ENCODE data around the gene IGDCC3.

IGDCC3 gene

DNA sequence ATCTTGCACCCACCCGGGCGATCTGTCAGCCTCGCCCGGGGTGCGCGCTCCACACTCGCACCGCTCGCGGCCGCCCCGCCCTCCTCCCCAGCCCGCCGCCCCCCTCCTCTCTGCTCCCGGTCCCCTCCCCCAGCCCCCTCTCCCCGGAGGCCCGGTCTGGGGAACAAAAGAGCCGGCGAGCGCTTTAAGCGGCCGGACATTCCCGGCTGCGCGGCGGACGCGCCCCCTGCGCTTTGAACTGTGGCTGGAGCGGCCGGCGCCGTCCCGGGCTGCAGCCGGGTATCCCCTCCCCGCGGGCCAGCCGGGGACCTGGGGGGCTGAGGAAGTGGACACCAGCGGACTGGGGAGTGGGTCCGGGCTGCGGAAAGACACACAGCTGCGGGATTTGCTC is at the start of gene IGDCC3:
IGDCC3 (minus strand) TSS at position 27 of the 391 bp plus-strand sequence. CDS start 214 bp downstream, outside the sequence.
- DNase-seq (ENCODE audit: low spot score), result peak; percentile 33

DNA sequence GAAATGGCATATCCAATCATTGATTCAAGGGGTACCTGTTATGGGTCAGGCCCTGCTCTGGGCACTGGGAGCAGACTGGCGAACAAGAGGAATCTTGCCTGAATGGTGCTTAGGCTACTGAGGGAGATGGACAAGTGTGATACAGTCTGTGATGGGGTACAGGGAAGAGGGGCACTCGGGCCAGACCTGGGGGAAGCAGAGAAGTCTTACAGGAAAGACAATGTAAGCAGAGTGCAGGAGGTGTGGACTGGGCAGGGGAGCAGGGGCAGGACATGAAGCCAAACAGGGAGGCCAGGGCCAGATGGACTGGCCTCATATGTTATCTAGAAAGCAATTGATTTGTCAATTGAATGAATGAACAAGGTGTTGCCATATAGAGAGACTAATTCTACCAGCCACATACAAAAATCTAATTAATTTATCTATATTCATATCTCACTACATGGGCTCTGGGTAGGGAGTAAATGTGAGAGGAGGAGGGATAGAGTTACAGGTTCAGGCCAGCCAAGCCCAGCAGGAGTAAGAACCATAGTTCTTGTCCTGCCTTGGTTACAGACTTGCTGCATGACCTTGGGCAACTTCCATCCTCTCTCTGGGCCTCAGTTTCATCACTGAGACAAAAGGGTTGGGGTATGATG is 48.5 kb upstream of the IGDCC3 start:
- DNase-seq (ENCODE audit: low spot score), result no peak

DNA sequence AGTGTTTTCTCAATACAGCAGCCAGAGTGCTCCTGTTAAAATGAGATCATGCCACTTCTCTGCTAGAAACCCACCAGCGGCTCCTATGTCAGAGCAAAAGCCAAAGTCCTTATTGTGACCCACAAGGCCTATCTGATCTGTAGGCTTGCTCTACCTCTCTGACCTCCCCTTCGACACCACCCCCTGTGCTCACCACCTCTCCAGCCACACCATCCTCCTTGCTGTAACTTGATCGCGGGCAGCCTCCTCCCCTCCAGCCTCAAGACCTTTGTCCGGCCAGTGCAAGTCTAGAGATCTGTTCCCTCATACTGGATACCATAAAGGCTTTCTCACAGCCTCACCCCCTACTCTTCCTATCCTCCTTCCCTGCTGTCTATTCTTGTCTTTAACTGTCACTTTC is 46.9 kb upstream of the IGDCC3 start:
- no peak for DNase-seq (ENCODE audit: low spot score)

DNA sequence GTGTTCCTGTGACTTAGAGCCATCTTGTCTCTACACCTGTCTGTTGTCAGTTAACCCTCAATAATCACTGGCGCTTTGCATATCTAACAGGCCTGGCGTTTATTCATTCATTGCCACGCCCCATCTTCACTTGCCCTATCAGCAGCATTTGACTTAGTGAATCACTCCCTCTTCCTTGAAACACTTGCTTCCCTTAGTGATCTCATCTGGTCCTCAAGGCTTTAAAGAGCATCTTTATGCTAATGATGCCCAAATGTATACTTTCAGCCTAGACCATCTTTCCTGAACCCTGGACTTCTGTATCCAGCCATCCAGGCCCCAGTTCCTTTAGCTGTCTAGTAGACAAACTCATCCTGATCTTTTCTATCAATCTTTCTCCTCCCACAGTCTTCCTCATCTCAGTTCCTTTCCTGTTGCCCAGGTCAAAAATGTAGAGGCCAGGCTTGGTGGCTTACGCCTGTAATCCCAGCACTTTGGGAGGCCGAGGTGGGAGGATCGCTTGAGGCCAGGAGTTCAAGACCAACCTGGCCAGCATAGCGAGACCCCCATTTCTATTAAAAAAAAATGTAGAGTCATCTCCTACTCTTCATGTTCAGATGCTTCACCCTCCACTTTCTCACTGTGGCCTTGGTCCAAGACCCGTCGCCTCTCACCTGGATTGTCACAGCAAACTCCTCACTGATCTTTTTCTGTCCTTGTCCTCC is 46.3 kb upstream of the IGDCC3 start:
- DNase-seq (ENCODE audit: low spot score), result no peak

DNA sequence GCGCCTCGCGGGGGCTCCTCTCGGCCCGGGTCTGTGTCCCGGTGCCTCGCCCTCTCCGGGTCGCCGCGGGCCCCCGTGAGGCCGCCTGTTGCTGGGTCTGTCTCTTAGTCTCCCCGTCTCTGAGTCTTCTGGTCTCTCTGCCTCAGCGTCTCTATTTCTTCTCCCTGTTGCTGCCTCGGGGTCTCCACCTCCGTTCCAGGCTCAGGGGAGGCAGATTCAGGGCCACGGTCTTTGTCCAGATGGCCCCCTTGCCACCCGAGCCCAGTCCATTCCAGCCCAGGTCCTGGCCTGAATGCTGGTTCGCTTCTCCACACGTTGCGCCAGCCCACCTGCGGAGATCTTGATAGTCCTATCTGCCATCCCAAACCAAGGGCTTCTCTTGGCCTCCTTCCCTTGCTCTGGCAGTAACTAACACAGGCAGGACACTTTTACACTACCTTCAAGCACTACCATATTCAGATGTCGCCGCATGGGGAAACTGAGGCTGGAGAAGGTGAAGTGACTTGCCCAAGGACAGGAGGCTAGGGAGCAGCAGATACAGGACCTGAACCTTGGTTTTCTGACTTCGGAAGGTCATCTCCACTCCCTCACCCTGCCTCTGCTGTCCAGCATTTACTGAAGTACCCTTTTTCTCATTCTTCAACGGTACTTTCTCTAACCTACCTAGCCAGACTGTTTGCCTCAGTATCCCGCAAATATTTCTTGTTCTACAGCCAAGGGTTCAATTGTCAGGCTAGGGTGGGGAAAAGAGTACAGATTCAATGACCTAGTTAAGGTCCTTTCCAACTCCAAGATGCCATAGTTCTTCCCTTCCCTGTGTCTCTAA is 45.6 kb upstream of the IGDCC3 start:
- DNase-seq (ENCODE audit: low spot score), result no peak

- no peak for DNase-seq (ENCODE audit: low spot score)
Observed at GRCh38 chr15:65421360-65422215, 43.8 kb upstream of the IGDCC3 start.

DNA sequence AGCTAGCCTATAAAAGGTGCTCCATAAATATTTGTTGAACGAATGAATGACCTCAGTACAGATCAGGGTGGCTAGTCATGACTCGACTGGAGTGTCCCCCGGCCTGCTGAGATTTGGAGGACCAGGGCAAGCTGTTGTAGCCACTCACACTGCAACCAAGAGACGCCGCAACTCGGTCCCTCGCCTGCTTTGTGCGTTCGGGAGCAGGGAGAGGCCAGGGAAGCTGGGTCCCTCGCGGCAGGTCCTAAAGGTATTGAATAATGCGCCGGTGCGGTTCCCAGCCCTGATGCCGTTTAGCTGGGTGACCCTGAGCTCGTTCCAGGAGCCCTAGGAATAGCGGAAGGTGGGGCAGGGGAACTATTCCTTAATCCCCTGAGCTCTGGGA is 43.2 kb upstream of the IGDCC3 start:
- no peak for DNase-seq (ENCODE audit: low spot score)

- DNase-seq (ENCODE audit: low spot score), result no peak
Observed at GRCh38 chr15:65418596-65418995, 40.8 kb upstream of the IGDCC3 start.

- no peak for DNase-seq (ENCODE audit: low spot score)
Observed at GRCh38 chr15:65416845-65417416, 39.1 kb upstream of the IGDCC3 start.

- no peak for DNase-seq (ENCODE audit: low spot score)
Observed at GRCh38 chr15:65414841-65415621, 37.2 kb upstream of the IGDCC3 start.

GRCh38 chr15:65413760-65414144 is 36.0 kb upstream of the IGDCC3 start:
- no peak for DNase-seq (ENCODE audit: low spot score)

GRCh38 chr15:65413051-65413759 is 35.4 kb upstream of the IGDCC3 start:
- no peak for DNase-seq (ENCODE audit: low spot score)

- no peak for DNase-seq (ENCODE audit: low spot score)
Observed at GRCh38 chr15:65412556-65412955, 34.8 kb upstream of the IGDCC3 start.

- no peak for DNase-seq (ENCODE audit: low spot score)
Observed at GRCh38 chr15:65411465-65412071, 33.8 kb upstream of the IGDCC3 start.

GRCh38 chr15:65410972-65411371 is 33.2 kb upstream of the IGDCC3 start:
- DNase-seq (ENCODE audit: low spot score), result no peak

- DNase-seq (ENCODE audit: low spot score), result no peak
Observed at GRCh38 chr15:65410036-65410435, 32.2 kb upstream of the IGDCC3 start.

DNA sequence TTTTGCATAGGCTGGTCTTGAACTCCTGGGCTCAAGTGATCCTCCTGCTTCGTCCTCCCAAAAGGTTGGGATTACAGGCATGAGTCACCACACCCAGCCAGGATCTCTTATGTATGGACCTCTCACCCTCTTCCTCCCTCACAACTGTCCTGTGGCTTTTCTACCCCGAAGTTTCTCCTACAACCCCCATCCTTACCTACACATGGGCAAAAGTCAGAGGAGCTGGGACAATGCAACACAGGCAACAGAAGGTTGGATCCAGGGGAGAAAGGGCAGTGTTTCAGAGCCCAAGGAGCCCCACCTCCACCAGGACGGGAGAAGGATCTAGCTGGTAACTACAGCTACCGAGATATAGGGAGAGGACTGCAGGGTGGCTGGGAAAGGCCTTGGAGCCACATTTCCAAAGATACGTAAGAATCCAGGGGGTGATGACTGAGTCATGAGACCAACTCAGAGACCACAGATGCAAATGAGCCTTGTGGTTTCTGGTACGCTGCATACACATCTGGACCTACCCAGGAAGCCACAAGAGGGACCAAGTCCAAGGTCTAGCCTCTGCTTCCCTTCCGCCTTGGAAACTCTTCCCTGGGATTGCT is 31.3 kb upstream of the IGDCC3 start:
- DNase-seq (ENCODE audit: low spot score), result peak; percentile 87

- DNase-seq (ENCODE audit: low spot score), result no peak
Observed at GRCh38 chr15:65408324-65409035, 30.7 kb upstream of the IGDCC3 start.

Measured in GM03348 (cell line).